Left lung (tissue), 10 donors: ENCODE measurements around the gene ARMH2. TPM values are rescaled to one million over a fixed set of nuclear protein-coding genes. Genes with fewer than 3 reads are reported as not detected.

Source experiments
- ATAC-seq: fragments of 200-7000 bp; cut with Tn5 transposase; one replicate; pipeline ENCODE4 v1.9.1; 2020; ENCODE audit warnings: moderate library complexity
- DNase-seq, 4 donors: peaks; one replicate each; pipeline ENCODE4 v3.0.0-alpha.2; 2013 to 2020
- H3K27ac ChIP-seq, 2 donors: fragments of 200-600 bp; sonication (generic) in 1 of 2; one replicate each; pipeline versions ENCODE4 v1.5.0 to v1.8.0; 2020 to 2021
- H3K27me3 ChIP-seq, 2 donors: fragments of 200-600 bp; sonication (generic) in 1 of 2; one replicate each; pipeline versions ENCODE4 v1.5.0 to v1.8.0; 2020 to 2021
- H3K36me3 ChIP-seq, 2 donors: fragments of 200-600 bp; sonication (generic) in 1 of 2; one replicate each; pipeline versions ENCODE4 v1.5.0 to v1.8.0; 2020 to 2021
- H3K4me1 ChIP-seq, 2 donors: fragments of 200-600 bp; one replicate each; pipeline ENCODE4 v1.8.0; 2021
- H3K4me3 ChIP-seq, 2 donors: fragments of 200-600 bp; sonication (generic) in 1 of 2; one replicate each; pipeline versions ENCODE4 v1.5.0 to v1.8.0; 2020 to 2021; ENCODE audit warnings: mild to moderate bottlenecking in 1 of 2
- H3K9me3 ChIP-seq, 2 donors: fragments of 200-600 bp; sonication (generic) in 1 of 2; one replicate each; pipeline versions ENCODE4 v1.5.0 to v1.8.0; 2020 to 2021
- CTCF ChIP-seq, 2 donors: fragments of 200-600 bp; sonication (generic) in 1 of 2; IDR thresholded peaks; one replicate each; pipeline versions ENCODE4 v1.5.0 to v1.8.0; 2021; ENCODE audit warnings: antibody characterized with exemption in 2 of 2
- intact Hi-C, 2 donors: fragments of 100-400 bp; cut with DNase I; formaldehyde crosslinking; loops; one replicate each; pipeline versions ENCODE4 v1.11.2 to v1.14.2; 2022
- polyA plus RNA-seq, 6 donors: library from polyadenylated mRNA; unstranded; fragments of 120-200 nt; gene quantifications; one replicate each; pipeline ENCODE4 v1.2.1, GENCODE V29; 2013; ENCODE audit not compliant: insufficient read length in 6 of 6
- total RNA-seq, 2 donors: library from RNA; stranded (reverse); fragmentation: NEBNext Ultra II Directional; extraction: Animal tissue kit (Norgen Biotek cat#: 25700); gene quantifications; one replicate each; pipeline ENCODE4 v1.2.1, GENCODE V29; 2021
- donor health status: DM: no; HTN: yes; CAD: no.
- donor health status: DM: no; HTN: no; CAD: no.

ARMH2 gene
- total and polyA plus RNA-seq, 8 donors = 0.40 to 0.72 (median 0.50) TPM; not detected in 5

GRCh38 chr6:24780206-24780605 lies 18.5 kb downstream of the ARMH2 start:
- Histone ChIP-seq H3K4me3 (no peak overlapping the region), H3K4me1 (peaks cover 13 to 35% of the 10 kb centered on the region in 2 donors), H3K36me3 (peaks cover 0 to 33% of the 10 kb centered on the region in 2 donors), H3K9me3 (no peaks in the 10 kb centered on the region), H3K27ac (no peak overlapping the region), H3K27me3 (no peaks in the 10 kb centered on the region)
- no peak for TF ChIP-seq CTCF (IDR thresholded peaks at IDR 0.05)
- ATAC-seq = no peak
- intact Hi-C loops = no loop called here
- no peak for DNase-seq

GRCh38 chr6:24779416-24780016 lies 19.2 kb downstream of the ARMH2 start:
- Histone ChIP-seq H3K9me3 (no peaks in the 10 kb centered on the region), H3K4me1 (peaks cover 13 to 35% of the 10 kb centered on the region in 2 donors), H3K27me3 (no peaks in the 10 kb centered on the region), H3K27ac (no peak overlapping the region), H3K4me3 (no peak overlapping the region), H3K36me3 (peaks cover 0 to 32% of the 10 kb centered on the region in 2 donors)
- intact Hi-C loops = no loop called here
- no peak for DNase-seq
- no peak for ATAC-seq
- no peak for TF ChIP-seq CTCF (IDR thresholded peaks at IDR 0.05)

GRCh38 chr6:24778878-24779277 lies 19.8 kb downstream of the ARMH2 start:
- H3K27me3 ChIP-seq = no peaks in the 10 kb centered on the region
- peaks cover 0 to 26% of the 10 kb centered on the region in 2 donors for H3K36me3 ChIP-seq
- intact Hi-C loops = no loop called here
- DNase-seq (no peak), ATAC-seq (no peak)
- peaks cover 13 to 35% of the 10 kb centered on the region in 2 donors for H3K4me1 ChIP-seq
- H3K27ac ChIP-seq = no peak overlapping the region
- no peaks in the 10 kb centered on the region for H3K9me3 ChIP-seq
- no peak for TF ChIP-seq CTCF (IDR thresholded peaks at IDR 0.05)
- no peak overlapping the region for H3K4me3 ChIP-seq

- Histone ChIP-seq H3K4me1 (peaks cover 13 to 35% of the 10 kb centered on the region in 2 donors), H3K36me3 (peaks cover 0 to 19% of the 10 kb centered on the region in 2 donors), H3K27ac (no peak overlapping the region), H3K4me3 (no peak overlapping the region), H3K9me3 (no peaks in the 10 kb centered on the region), H3K27me3 (no peaks in the 10 kb centered on the region)
- intact Hi-C loops = no loop called here
- no peak for ATAC-seq
- no peak for DNase-seq
- no peak for TF ChIP-seq CTCF (IDR thresholded peaks at IDR 0.05)
These were observed 20.6 kb downstream of the ARMH2 start for GRCh38 chr6:24778121-24778520.

- Histone ChIP-seq H3K4me1 (peaks cover 13 to 35% of the 10 kb centered on the region in 2 donors), H3K36me3 (peaks cover 0 to 10% of the 10 kb centered on the region in 2 donors), H3K27me3 (no peaks in the 10 kb centered on the region), H3K4me3 (no peak overlapping the region), H3K27ac (no peak overlapping the region), H3K9me3 (no peaks in the 10 kb centered on the region)
- DNase-seq (no peak), ATAC-seq (no peak)
- intact Hi-C loops = no loop called here
- no peak for TF ChIP-seq CTCF (IDR thresholded peaks at IDR 0.05)
These were observed 21.5 kb downstream of the ARMH2 start for GRCh38 chr6:24777227-24777626.
